DMS53 (cell line): Measurements from ENCODE around the gene OTX1.
A peak's percentile ranks its signal among the peaks of the same experiment; 100 is the strongest.

Source experiments
- DNase-seq: peaks from one replicate; lab custom pipeline; 2025; lab: John Stamatoyannopoulos, UW

The OTX1 gene

DNA sequence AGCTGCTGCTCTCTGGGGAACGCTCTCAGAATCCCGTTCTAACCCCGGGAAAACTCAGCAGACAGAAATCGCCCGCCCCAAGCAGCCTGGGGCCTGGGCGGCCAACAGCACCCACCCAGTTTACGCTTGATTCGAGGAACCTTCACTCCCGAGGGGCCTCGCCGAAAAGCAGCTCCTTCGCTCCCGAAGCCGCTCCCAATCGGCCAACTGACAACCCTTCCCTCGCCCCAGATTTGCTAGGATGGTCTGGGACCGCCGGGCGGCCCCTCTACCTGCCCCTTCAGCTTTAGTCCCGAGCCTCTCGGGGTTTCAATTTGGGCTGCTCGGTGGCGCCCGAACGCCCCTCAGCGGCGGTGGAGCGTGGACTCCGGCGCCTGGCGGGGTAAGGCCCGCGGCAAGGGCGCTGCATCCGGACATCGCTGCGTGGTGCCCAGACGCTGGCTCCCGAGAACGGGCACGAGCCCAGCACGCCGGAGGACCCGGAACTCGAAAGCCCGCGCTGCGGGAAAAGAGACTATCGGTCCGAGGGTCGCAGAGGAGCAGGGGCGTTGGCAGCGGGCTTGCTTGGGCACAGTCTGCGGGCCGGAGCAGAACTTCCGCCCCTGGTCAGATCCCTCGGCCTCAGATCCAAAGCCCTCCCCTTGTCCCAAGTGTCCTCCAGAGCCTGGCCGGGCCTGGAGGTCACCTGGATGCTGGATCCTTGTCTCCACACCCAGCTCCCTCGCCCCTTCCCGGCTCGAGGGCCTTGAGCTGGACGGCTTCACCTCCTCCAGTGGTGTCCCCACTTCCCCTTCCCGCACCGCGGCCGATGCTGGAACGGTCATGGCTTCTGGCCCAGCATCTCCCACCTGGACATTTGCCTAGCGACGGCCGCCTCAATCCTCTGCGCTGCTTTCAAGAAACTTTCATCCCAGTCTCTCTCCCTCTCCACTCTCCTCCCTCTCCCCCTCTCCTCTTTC, 3.0 kb upstream of the OTX1 start:
- DNase-seq: no peak

DNA sequence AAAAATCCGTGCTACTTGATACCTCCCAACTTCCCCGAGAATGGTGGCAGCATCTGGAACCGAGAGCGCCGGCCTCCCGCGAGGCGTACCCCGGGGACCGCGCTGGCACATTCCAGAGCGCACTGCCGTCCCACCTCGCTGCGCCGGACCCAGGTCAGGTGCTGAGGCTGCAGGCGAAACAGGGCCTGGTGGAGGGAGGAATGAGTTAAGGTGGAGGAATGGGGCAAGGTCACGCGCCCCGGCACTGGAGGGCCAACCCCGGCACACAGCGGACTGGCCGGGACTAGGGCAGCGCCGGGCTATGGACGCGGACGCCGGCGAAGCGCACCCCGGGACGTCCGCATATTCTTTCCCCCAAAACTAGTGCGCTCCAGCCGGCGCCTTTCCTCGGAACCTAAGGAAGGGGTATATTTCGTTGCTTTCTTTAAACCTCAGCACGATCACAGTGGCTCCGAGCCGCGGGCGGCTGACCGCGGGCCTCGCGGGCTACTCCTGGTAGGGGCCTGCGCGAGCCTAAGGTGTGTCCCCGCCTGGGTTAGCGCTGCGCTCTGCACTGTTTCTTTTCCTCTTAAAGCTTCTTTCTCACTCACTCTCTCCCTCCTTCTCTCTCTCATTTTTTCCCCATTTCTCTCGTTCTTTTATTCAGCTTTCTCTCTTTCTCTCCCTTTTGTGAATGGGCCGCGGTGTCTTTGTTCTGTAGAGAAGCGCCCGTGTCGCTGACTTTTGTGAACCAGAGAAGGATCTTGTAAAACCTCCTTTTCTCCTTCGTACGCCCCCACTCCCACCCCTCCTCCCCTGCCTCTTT, 2.1 kb upstream of the OTX1 start:
- no peak for DNase-seq

DNA sequence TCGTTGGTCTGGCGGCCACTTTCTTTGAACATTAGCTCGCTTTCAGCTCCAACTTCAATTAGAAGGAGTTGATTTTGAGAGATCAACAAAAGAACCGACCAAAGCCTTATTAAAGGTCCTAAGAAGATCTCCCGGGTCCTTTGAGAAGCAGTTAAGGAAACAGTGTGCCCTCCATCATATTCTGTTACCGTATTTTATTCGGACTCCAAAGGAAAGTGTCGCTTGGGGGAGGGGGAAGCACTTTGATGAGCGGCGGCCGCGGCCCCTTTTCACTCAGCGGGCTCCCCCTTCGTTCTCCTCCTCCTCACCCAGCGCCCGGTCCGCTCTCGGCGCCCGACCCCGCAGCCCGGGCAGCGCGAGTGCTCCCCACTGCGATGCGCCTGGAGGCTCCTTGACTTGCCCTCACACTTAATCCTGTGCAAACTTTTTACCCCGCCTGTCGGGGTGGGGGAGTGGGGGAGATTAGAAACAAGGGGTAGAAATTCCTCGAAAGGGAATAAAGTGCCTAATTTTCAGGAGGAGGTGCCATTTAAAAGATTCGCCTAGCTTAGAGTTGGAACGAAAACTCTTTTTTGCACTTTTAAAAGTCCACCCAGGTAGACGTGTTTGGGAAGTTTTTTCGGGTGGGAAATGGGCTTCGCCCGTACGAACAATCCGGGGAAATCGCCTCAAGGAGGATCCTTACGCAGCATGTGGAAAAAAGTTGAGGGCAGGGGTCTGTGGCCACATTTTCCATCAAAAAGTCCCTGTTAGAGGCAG, 1.2 kb upstream of the OTX1 start:
- DNase-seq: peak; percentile 40

DNA sequence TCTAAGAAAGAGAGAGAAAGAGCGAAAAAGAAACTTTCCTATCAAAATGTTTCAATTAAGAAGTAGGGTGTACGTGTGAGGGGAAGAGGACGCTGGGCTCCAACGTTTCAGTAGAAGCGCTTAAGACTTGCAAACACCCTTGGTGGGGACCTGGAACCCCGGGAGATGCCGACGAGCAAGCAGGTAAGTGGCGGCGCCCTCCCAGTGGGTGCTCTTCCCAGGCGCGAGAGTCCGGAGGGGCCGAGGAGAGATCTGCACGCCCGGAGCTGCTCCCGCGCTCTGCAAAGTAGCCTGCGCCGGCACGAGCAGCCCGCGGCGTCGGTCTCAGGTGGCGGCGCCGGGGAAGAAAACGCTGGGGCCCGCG, 678 bp upstream of the OTX1 start:
- DNase-seq: no peak

DNA sequence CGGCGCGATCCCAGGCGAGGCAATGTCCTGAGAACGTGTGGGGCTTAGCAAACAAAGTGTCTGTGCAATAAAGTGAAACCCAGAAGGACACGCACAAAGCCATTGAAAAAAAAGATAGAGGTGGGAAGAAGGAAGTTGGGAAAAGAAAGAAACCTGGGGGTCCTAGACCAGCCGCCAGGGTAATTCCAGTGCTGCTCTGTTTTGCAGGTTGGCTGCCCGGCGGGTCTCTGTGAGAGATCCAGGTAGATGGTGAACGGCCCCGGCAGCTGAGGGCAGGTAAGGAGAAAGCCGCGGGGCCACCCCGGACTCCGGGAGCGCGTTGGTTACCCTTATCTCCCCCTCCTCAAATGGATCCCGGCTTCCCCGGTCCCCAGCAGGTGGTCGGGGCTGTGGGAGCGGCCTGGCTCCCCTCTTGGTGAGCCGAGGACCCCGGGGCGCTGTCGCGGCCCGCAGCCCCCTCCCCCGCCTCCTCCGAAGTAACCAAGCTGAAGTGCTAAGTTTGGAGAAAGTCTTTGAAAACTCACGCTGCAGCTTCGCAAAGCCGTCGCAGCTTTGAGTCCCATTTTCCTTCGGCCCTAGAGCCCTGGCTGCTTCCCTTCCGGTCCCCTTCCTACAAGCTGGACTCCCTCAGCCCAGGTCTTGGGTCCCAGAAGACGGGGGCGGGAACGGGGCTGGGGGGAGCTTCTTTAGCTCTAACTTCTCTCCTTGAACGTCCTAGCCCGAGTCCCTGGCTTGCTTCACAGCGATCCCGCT, 588 bp downstream of the OTX1 start:
- peak; percentile 60 for DNase-seq

DNA sequence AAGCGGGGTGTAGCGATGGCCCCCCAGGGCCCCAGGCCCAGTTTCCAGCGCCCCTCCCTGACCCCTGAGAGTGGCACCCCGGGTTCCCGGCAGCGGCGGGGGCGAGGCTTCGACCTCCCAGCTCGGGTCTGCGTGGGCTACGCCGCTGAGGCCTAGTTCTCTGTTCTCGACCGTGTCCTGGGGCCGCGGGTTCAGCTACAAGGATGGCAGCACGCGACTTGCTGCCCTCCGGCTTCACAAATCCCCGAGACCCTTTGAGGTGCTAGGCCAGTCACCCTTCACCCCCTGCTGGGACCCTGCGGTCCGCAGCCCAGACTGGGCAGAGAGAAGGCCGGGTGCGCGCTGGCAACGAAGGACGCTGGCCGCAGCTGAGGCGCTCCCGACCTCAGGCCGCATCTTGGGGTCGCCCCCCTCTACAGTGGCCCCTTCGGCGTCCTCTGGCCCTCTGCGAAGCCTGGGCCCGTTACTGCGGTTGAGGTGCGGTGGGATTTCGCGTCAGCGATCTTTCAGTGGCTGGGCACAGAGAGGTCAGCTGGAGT, 1.2 kb downstream of the OTX1 start:
- DNase-seq: no peak

DNA sequence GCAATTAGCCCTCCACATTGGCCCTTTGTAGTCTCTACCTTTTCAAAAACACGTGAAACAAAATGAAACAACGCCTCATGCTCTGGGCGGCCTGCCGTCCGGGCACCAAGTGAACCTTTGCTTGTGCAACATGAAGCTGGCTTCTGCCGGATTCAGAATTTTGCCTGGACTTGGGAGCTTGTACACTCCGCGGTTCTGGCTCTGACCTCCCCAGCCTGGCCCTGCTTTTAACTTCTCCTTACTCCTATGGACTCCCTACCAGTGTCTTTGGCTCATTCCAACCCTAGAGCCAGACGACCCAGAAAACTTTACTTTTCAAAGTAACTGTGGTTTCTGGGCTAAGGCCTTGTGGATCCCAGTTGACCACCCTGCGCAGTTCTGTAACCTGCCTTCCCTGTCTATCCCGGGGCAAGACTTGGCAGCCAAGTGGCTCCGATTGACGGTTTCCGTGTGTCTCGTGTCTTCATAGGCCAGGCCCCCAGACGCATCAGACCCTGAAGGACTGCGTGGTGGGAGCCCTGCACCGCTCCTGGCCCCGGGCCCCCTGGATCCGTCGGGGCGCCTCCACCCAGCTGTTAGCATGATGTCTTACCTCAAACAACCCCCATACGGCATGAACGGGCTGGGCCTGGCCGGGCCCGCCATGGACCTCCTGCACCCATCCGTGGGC, 1.9 kb downstream of the OTX1 start:
- no peak for DNase-seq

DNA sequence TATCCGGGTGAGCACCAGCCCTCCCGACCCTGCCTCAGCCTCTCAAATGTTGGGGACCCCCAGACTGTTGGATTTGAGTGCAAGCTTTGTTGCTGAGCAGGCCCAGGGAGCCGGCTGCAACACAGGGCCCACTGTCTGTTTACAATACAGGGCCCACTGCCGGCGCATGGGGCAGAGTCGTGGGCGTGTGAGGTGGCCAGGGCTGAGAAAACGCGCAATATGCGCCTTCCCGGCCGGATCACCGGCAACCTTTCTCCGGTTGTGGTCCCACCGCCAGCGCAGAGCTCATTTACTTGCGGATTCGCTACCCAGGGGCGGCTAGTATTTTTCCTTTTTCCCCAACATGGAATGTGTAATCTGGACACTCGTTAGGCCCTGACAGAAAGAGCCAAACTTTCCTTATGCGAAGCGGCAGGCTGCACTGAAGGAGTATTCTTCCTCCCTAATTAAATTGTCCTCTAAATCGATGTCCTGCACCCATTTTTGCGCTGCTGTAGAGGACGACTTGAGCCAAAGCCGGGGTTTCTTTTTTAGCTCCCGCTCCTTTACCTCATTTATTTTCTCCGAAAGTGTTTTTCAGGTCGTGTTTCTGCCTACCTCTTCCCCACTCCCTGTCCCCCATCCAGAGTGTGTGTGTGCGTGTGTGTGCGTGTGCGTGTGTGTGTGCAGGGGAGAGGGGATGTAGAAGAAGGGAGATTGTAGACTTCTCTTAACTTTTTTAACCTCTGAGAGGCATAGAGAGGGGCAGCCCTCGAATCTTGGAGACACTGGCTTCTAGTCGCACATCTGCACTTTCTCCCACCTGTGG, 2.7 kb downstream of the OTX1 start:
- no peak for DNase-seq

DNA sequence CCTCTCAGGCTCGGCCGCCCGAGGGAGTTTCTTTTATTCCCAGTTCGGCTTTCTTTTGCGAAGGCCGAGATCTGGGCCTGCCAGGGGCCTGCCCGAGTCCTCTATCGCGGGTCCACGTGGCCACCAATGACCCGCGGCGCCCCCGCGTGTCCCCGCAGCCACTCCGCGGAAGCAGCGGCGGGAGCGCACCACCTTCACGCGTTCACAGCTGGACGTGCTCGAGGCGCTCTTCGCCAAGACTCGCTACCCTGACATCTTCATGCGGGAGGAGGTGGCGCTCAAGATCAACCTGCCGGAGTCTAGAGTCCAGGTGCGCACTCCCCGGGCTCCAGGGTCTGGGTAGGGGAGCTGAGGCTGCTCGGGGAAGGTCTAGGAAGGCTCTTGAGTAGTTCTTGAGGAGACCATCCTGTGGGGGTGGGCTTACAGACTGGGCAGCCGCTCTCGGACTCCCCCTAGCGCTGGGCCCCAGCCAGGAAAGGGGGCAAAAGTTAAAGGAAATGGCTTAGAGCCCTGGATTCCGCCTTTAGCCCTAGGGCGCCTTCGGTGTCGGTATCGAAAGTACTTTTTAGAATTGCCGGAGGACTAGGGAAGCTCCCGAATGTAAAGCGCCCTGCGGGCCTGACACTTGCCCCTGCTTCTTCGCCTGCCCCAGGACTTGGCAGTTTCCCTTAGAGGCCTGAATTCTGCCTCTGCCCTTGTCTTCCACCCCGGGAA, 3.4 kb downstream of the OTX1 start:
- peak; percentile 39 for DNase-seq

DNA sequence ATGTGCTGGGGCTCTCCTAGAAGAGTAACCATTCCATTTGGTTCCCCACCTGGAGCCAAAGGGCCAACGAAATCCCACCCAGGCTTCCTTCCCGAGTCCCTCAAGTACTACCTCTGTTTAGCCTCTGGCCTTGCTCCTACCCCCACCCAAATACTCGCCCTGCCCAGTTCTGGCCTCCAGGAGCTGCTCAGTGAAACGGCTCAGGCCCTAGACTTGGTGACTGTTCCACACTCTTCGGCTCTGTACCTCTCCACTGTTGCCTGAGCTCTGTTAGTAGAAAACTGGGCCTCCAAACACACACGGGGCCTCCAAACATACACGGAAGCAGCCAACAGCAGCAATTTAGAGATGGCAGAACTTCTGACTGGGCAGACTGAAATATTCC, 4.2 kb downstream of the OTX1 start:
- no peak for DNase-seq

DNA sequence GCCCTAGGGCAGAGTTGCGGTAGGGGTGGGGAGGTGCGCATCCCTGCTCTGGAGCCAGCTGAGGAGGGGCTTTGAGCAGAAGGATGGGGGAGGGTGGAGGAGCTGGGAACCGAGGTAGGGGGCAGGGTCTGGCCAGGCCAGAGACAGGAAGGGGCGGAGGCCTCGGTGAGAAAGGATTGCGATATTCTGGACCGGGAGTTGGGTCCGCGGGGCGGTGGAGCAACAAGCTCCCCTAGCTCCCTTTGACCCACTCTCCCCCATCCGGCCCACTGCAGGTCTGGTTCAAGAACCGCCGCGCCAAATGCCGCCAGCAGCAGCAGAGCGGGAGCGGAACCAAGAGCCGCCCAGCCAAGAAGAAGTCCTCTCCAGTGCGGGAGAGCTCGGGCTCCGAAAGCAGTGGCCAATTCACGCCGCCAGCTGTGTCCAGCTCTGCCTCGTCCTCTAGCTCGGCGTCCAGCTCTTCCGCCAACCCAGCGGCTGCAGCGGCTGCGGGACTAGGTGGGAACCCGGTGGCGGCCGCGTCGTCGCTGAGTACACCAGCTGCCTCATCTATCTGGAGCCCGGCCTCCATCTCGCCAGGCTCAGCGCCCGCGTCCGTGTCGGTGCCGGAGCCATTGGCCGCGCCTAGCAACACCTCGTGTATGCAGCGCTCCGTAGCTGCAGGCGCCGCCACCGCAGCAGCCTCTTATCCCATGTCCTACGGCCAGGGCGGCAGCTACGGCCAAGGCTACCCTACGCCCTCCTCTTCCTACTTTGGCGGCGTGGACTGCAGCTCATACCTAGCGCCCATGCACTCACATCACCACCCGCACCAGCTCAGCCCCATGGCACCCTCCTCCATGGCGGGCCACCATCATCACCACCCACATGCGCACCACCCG, 4.8 kb downstream of the OTX1 start:
- no peak for DNase-seq

DNA sequence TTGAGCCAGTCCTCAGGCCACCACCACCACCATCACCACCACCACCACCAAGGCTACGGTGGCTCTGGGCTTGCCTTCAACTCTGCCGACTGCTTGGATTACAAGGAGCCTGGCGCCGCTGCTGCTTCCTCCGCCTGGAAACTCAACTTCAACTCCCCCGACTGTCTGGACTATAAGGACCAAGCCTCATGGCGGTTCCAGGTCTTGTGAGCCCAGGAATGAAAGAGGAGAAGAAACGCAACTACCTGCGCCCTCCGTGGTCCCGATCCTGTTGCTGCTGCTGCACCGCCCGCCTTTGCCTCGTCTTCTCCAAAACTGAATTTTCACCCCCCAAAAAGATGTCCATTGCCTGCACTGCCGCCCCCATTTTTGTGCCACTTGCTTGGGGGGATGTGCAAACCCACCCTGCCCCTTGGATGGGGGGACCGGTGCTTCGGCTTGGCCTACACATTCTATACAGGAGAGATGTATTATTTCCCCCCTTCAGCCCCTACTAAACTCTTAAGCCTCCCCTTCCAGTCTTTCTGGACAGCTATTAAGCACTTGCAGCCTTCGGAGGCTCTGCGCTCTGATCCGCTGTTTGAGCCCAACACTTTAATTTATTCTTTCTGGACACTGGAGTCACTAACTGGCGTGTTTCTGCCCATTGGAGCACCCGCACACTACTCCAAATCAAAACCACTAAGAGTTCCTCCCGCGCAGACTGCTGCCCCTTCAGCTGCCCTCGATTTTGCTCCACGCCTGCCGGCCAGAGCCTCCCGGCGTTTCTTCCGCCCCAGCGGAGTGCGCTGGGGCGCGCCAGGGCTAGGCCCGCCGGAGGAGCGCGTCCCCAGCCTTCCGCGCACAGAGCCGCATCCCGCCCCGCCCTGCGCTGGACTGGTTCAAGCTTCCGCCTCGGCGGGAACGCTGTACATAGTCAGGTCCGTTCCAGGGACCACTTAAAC, 5.7 kb downstream of the OTX1 start:
- no peak for DNase-seq

DNA sequence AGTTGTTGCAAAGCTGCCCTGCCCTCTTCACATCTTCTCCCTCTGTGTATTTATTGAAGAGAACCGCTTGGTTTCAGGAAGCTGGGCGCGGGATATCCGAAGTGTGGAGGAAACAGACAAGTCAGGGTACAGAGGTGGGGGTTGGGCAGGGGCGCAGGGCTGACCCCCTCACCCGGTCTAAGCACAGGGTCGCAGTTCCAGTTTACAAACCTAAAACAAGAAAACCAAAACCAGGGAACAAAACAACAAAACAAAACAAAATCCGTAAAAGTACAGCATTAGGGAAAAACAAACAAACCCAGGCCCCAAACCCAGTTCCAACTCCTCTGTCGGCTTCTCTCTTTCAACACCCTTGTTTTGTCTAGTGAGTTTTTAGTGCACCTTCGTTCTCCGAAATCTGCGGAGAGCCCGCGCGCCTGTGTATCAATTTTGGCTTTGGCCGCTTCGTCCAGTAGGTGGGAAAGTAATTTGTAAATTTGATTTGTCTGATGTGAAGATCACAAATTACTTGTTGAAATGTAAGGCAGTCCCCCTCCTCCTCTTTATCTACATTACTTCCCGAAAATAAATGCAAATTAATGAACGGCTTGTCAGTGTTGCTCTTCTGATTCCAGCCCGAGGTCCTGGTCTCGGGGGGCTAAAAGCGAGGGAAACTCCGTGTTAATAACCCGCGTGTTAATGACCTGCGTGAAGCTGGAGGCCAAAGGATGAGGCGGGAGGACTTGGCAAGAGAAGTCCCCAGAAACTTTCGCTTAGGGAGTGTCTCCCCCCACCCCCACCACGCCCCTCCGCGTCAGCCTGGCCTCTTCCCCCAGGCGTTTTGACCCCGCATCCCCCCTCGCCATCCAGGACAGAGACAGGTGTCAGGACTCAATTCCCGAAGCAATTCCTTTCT, 6.9 kb downstream of the OTX1 start:
- no peak for DNase-seq

DNA sequence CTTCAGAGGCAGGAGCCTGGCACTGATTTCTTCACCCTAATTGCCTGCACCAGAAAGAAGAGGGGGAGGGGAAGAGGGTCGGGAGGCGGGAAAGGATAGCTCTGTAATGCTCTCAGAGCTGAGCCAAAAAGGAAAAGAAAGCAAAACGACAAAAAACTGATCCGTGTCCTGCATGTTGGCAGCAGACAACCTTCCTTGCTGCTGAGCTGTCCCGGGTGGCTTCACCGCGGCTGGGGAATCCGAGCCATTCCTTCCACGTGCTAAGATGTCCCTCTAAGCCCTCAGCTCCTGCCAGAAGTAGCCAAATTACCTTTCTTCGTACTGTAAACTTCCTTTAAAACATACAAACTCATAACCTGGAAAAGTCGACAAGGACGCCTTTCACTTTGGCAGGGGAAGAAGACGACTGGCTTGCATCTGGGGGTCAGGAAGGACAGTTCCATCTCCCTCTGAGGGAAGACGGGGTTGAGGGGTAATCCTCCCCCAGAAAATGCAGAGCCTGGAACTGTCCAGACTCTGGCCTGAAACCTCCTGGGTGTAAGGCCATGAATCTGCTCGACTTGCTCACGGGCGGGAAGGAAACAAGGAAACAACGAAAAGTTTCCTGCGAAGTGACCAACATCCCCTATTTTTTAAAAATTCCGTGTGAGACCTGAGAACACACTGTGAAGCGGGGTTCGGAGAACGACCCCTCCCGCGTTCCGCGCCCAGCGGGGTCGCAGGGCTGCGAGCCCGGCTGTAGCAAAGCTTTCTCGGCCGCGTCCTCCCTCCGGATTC, 7.7 kb downstream of the OTX1 start:
- no peak for DNase-seq
